K562 (cell line): ENCODE data around the gene PATE1. TPM values are rescaled to one million over a fixed set of nuclear protein-coding genes. Genes with fewer than 3 reads are reported as not detected.

ENCODE experiments used
- ATAC-seq: fragments of 200-7000 bp; cut with Tn5 transposase; 3 replicates; pipeline ENCODE4 v1.9.1; 2020; ENCODE audit warnings: moderate library complexity
- BruUV-seq: library from RNA; stranded (reverse); fragments of 400-500 nt; replicated peaks from 2 replicates; lab custom pipeline; 2021; lab: Mats Ljungman, UMichigan
- CTCF ChIA-PET: fragments of 300-600 bp; formaldehyde crosslinking; extraction: SDS; loops from one replicate; lab custom pipeline; 2021; ENCODE audit warnings: low intra/inter-chr PET ratio; lab: Yijun Ruan, JAX
- POLR2A ChIA-PET: fragments of 300-600, 350-650 bp; sonication (Branson Sonifier 250); formaldehyde crosslinking; extraction: SDS; loops from one replicate; lab custom pipeline; 2021; ENCODE audit warnings: antibody characterized with exemption, inconsistent platforms; lab: Yijun Ruan, JAX
- DNase-seq, 4 experiments: peaks; one replicate each; pipeline versions ENCODE4 v3.0.0 to v3.0.0-alpha.2; 2011 to 2018; ENCODE audit warnings: low spot score in 3 of 4, mixed read lengths in 3 of 4; ENCODE audit errors: extremely low read depth in 1 of 4
- FAIRE-seq: peaks from 2 replicates; lab custom pipeline; 2011; peaks lifted over from hg19 to GRCh38; lab: Jason Lieb, UNC
- H2AFZ ChIP-seq: 2 replicates; pipeline ENCODE4 v1.6.0; 2011; ENCODE audit warnings: low read depth, low read length, control low read depth, inconsistent platforms
- H3K27ac ChIP-seq: fragments of 200-600 bp; 3 replicates; pipeline ENCODE4 v1.8.0; 2011; ENCODE audit warnings: low read depth, mild to moderate bottlenecking, control low read depth, inconsistent platforms, low read length, moderate library complexity, mixed read lengths; ENCODE audit errors: extremely low read depth
- H3K27me3 ChIP-seq, 2 experiments: fragments of 300-600 bp in 1 of 2; 2 replicates in 1 of 2; 3 replicates in 1 of 2; pipeline versions ENCODE4 v1.6.0 to v1.8.0; 2011; ENCODE audit warnings: inconsistent platforms in 2 of 2, low read length in 2 of 2, mild to moderate bottlenecking in 1 of 2, mixed read lengths in 1 of 2, moderate library complexity in 1 of 2; ENCODE audit not compliant: control insufficient read depth in 2 of 2, insufficient read depth in 2 of 2
- H3K36me3 ChIP-seq: fragments of 300-600 bp; 3 replicates; pipeline ENCODE4 v1.8.0; 2011; ENCODE audit warnings: mild to moderate bottlenecking, low read length, inconsistent platforms; ENCODE audit not compliant: control insufficient read depth, insufficient read depth
- H3K4me1 ChIP-seq, 2 experiments: fragments of 200-600 bp in 1 of 2; replicated peaks in 1 of 2; 2 replicates in 1 of 2; 3 replicates in 1 of 2; pipeline versions ENCODE4 v1.5.1 to v1.8.0; 2011; ENCODE audit warnings: inconsistent platforms in 2 of 2, low read length in 2 of 2, mild to moderate bottlenecking in 1 of 2, mixed read lengths in 1 of 2, moderate library complexity in 1 of 2; ENCODE audit not compliant: control insufficient read depth in 2 of 2, insufficient read depth in 2 of 2
- H3K4me2 ChIP-seq: 2 replicates; pipeline ENCODE4 v1.6.1; 2011; ENCODE audit warnings: low read length, control low read depth, inconsistent platforms, mixed read lengths; ENCODE audit not compliant: insufficient read depth
- H3K4me3 ChIP-seq: fragments of 200-600 bp; sonication (generic), shearing (Covaris generic); 2 replicates; pipeline ENCODE4 v1.5.1; 2016; ENCODE audit warnings: control low read depth, inconsistent platforms
- H3K79me2 ChIP-seq: fragments of 200-600 bp; 3 replicates; pipeline ENCODE4 v1.8.0; 2011; ENCODE audit warnings: low read length, inconsistent platforms; ENCODE audit not compliant: control insufficient read depth, insufficient read depth
- H3K9ac ChIP-seq, 2 experiments: 2 replicates each; pipeline versions ENCODE4 v1.6.0 to v1.6.1; 2011; ENCODE audit warnings: low read depth in 2 of 2, low read length in 2 of 2, control low read depth in 1 of 2, inconsistent platforms in 1 of 2, mild to moderate bottlenecking in 1 of 2, mixed read lengths in 1 of 2; ENCODE audit not compliant: insufficient read depth in 1 of 2
- H3K9me1 ChIP-seq: one replicate; pipeline ENCODE4 v1.6.0; 2011; ENCODE audit warnings: inconsistent platforms, mild to moderate bottlenecking, low read length, moderate library complexity; ENCODE audit not compliant: control insufficient read depth, insufficient read depth
- H3K9me3 ChIP-seq: replicated peaks from 2 replicates; pipeline ENCODE4 v1.5.1; 2011; ENCODE audit warnings: low read depth, low read length, inconsistent platforms; ENCODE audit not compliant: control insufficient read depth, insufficient read depth
- H4K20me1 ChIP-seq: replicated peaks from 2 replicates; pipeline ENCODE4 v1.6.1; 2011; ENCODE audit warnings: low read length, inconsistent platforms, mixed read lengths; ENCODE audit not compliant: control insufficient read depth, insufficient read depth
- ARHGAP35 ChIP-seq: fragments of 450-650 bp; IDR thresholded peaks from 2 replicates; pipeline ENCODE4 v1.6.1; 2018; ENCODE audit not compliant: partially characterized antibody
- MAFF ChIP-seq: IDR thresholded peaks from 2 replicates; pipeline ENCODE4 v1.6.1; 2012; ENCODE audit warnings: low read length, improper control_type of control experiment
- MTF1 ChIP-seq: fragments of 250-450 bp; sonication (Bioruptor Pico); IDR thresholded peaks from 2 replicates; pipeline ENCODE4 v1.9.0; 2021; ENCODE audit warnings: moderate library complexity, mild to moderate bottlenecking, inconsistent platforms, borderline replicate concordance
- PURB ChIP-seq: sonication (generic); formaldehyde crosslinking; IDR thresholded peaks from 2 replicates; pipeline ENCODE4 v1.9.0; 2021; ENCODE audit warnings: low read depth, mild to moderate bottlenecking, missing genetic modification reagents
- ZNF133 ChIP-seq: fragments of 250-450 bp; sonication (Bioruptor Pico); IDR thresholded peaks from 2 replicates; pipeline ENCODE4 v1.4.0; 2020; ENCODE audit warnings: mild to moderate bottlenecking
- ZNF445 ChIP-seq: fragments of 250-450 bp; sonication (Bioruptor Pico); IDR thresholded peaks from 2 replicates; pipeline ENCODE4 v1.4.0; 2020; ENCODE audit warnings: low read depth, mild to moderate bottlenecking, moderate library complexity
- in situ Hi-C: fragments of 300-500 bp; cut with MboI; formaldehyde crosslinking; loops from 4 replicates; pipeline ENCODE4 v1.15.0; 2018; ENCODE audit warnings: inconsistent platforms, mixed read lengths
- intact Hi-C: fragments of 100-400 bp; cut with micrococcal nuclease; formaldehyde crosslinking; loops from 2 replicates; pipeline ENCODE4 v1.14.2; 2022
- polyA plus RNA-seq, 8 experiments: library from polyadenylated mRNA; depleted of rRNA in 4 of 8; stranded (reverse) in 5 of 8; unstranded in 3 of 8; fragments of >200 nt; fragmentation: Nextera tagmentation in 2 of 8; fragmentation: Illumina TruSeq in 1 of 8; extraction: Ambion mirVana in 2 of 8; extraction: Trizol in 1 of 8; gene quantifications; 2 replicates each; pipeline versions ENCODE4 v1.2.1 to v1.2.3, GENCODE V29; 2011 to 2014; ENCODE audit warnings: inconsistent platforms in 1 of 8, missing spikeins in 1 of 8
- total RNA-seq, 7 experiments: library from RNA; depleted of rRNA in 6 of 7; stranded (reverse); fragments of >200 nt in 6 of 7; fragmentation: Illumina TruSeq in 2 of 7; extraction: Trizol in 2 of 7; gene quantifications; 2 replicates each; pipeline versions ENCODE4 v1.2.1 to v1.2.3, GENCODE V29; 2011 to 2021; ENCODE audit warnings: low replicate concordance in 1 of 7
- TF ChIP-seq, protein P1 (sequence below): sonication (generic); formaldehyde crosslinking; IDR thresholded peaks from 2 replicates; pipeline ENCODE4 v1.8.1; 2022; ENCODE audit warnings: missing genetic modification reagents
- TF ChIP-seq, protein P2 (sequence below), 2 experiments: IDR thresholded peaks; 2 replicates each; pipeline ENCODE4 v1.6.1; 2012; ENCODE audit warnings: improper control_type of control experiment in 2 of 2, low read depth in 2 of 2, low read length in 2 of 2, borderline replicate concordance in 1 of 2
- TF ChIP-seq, protein P3 (sequence below), 2 experiments: IDR thresholded peaks; 2 replicates each; pipeline ENCODE4 v1.6.1; 2011; ENCODE audit warnings: borderline replicate concordance in 1 of 2, control low read depth in 1 of 2, low read depth in 1 of 2, low read length in 1 of 2, mild to moderate bottlenecking in 1 of 2, mixed read lengths in 1 of 2, moderate library complexity in 1 of 2; ENCODE audit not compliant: insufficient read depth in 1 of 2, insufficient read length in 1 of 2, poor library complexity in 1 of 2, severe bottlenecking in 1 of 2; ENCODE audit errors: extremely low read depth in 1 of 2

Gene PATE1
- total and polyA plus RNA-seq, 9 of the 15 experiments (the other 6 are each of a cell fraction or from before 2014, with no cell fraction given), result not detected

DNA sequence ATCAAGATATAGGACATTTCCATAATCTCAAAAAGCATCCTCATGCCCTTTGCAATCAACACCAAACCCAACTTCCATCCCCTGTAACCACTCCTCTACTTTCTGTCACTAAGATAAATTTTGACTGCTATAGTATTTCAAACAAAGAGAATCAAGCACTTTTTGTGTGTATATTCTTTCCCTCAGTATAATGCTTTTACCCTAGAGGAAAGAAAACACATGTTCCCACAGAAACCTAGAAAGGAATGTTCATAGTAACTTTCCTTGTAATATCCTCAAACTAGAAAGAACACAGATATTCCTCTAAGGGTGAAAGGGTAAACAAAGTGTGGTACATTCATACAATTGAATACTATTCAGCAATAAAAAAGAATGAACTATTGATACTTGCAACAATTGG, 5.5 kb upstream of the PATE1 start:
- no peaks in the 10 kb centered on the region for H3K9me3 ChIP-seq
- BruUV-seq, result no TSS peak
- FAIRE-seq (no peak), DNase-seq (no peak), ATAC-seq (no peak)
- in situ Hi-C loops, result no loop called here
- no peaks in the 10 kb centered on the region for H3K9me1 ChIP-seq
- H3K4me1 ChIP-seq, result no peaks in the 10 kb centered on the region
- intact Hi-C loops, result no loop called here
- no peaks in the 10 kb centered on the region for H4K20me1 ChIP-seq
- TF ChIP-seq, protein P1, sequence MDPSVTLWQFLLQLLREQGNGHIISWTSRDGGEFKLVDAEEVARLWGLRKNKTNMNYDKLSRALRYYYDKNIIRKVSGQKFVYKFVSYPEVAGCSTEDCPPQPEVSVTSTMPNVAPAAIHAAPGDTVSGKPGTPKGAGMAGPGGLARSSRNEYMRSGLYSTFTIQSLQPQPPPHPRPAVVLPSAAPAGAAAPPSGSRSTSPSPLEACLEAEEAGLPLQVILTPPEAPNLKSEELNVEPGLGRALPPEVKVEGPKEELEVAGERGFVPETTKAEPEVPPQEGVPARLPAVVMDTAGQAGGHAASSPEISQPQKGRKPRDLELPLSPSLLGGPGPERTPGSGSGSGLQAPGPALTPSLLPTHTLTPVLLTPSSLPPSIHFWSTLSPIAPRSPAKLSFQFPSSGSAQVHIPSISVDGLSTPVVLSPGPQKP (CRISPR knock-in tag), result no peak
- TF ChIP-seq ARHGAP35 (no peak), ZNF133 (CRISPR knock-in tag) (no peak), MTF1 (no peak), PURB (CRISPR knock-in tag) (no peak), ZNF445 (no peak), MAFF (no peak)
- TF ChIP-seq, protein P2, sequence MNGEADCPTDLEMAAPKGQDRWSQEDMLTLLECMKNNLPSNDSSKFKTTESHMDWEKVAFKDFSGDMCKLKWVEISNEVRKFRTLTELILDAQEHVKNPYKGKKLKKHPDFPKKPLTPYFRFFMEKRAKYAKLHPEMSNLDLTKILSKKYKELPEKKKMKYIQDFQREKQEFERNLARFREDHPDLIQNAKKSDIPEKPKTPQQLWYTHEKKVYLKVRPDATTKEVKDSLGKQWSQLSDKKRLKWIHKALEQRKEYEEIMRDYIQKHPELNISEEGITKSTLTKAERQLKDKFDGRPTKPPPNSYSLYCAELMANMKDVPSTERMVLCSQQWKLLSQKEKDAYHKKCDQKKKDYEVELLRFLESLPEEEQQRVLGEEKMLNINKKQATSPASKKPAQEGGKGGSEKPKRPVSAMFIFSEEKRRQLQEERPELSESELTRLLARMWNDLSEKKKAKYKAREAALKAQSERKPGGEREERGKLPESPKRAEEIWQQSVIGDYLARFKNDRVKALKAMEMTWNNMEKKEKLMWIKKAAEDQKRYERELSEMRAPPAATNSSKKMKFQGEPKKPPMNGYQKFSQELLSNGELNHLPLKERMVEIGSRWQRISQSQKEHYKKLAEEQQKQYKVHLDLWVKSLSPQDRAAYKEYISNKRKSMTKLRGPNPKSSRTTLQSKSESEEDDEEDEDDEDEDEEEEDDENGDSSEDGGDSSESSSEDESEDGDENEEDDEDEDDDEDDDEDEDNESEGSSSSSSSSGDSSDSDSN (IDR thresholded peaks at IDR 0.05; ENCODE audit: borderline replicate concordance in 1 of 2, low read depth in 2 of 2, low read length in 2 of 2), result no peak
- TF ChIP-seq, protein P3, sequence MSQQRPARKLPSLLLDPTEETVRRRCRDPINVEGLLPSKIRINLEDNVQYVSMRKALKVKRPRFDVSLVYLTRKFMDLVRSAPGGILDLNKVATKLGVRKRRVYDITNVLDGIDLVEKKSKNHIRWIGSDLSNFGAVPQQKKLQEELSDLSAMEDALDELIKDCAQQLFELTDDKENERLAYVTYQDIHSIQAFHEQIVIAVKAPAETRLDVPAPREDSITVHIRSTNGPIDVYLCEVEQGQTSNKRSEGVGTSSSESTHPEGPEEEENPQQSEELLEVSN (IDR thresholded peaks at IDR 0.05; ENCODE audit: borderline replicate concordance in 1 of 2, extremely low read depth in 1 of 2, insufficient read depth in 1 of 2, insufficient read length in 1 of 2, low read depth in 1 of 2, low read length in 1 of 2, poor library complexity in 1 of 2, severe bottlenecking in 1 of 2), result no peak
- CTCF ChIA-PET, result no interaction called here
- no peak overlapping the region for H3K4me3 ChIP-seq
- H3K27me3 ChIP-seq, result no peaks in the 10 kb centered on the region; a peak in 1 of 5 replicates
- no peaks in the 10 kb centered on the region for H3K79me2 ChIP-seq
- H3K9ac ChIP-seq, result no peak overlapping the region
- H2AFZ ChIP-seq, result no peak overlapping the region
- no peak overlapping the region for H3K4me2 ChIP-seq
- no peaks in the 10 kb centered on the region for H3K36me3 ChIP-seq
- no peak overlapping the region for H3K27ac ChIP-seq
- POLR2A ChIA-PET, result no interaction called here
